WTC11 (cell line): ENCODE measurements around the gene DYNLRB2.

Experiments
- CBFB ChIP-seq: sonication (generic); formaldehyde crosslinking; IDR thresholded peaks from 2 replicates; pipeline ENCODE4 v1.8.1; 2022; ENCODE audit warnings: mild to moderate bottlenecking, low read depth, missing genetic modification reagents
- CREB1 ChIP-seq: sonication (generic); formaldehyde crosslinking; IDR thresholded peaks from 2 replicates; pipeline ENCODE4 v1.8.0; 2023; ENCODE audit warnings: mild to moderate bottlenecking, missing genetic modification reagents
- JUN ChIP-seq: sonication (generic); formaldehyde crosslinking; IDR thresholded peaks from 2 replicates; pipeline ENCODE4 v1.8.0; 2023; ENCODE audit warnings: mild to moderate bottlenecking, missing genetic modification reagents
- OVOL2 ChIP-seq: fragments of 250-450 bp; sonication (Bioruptor Pico); IDR thresholded peaks from 2 replicates; pipeline ENCODE4 v1.9.0; 2021; ENCODE audit warnings: mild to moderate bottlenecking, borderline replicate concordance
- SMAD3 ChIP-seq: sonication (generic); formaldehyde crosslinking; IDR thresholded peaks from 2 replicates; pipeline ENCODE4 v1.8.0; 2022; ENCODE audit warnings: missing genetic modification reagents, mild to moderate bottlenecking, borderline replicate concordance
- SMAD4 ChIP-seq: sonication (generic); formaldehyde crosslinking; IDR thresholded peaks from 2 replicates; pipeline ENCODE4 v1.8.0; 2022; ENCODE audit warnings: mild to moderate bottlenecking, missing genetic modification reagents
- ZNF232 ChIP-seq: sonication (generic); formaldehyde crosslinking; IDR thresholded peaks from 2 replicates; pipeline ENCODE4 v1.8.0; 2022; ENCODE audit warnings: mild to moderate bottlenecking, missing genetic modification reagents
- TF ChIP-seq, protein P1 (sequence below): fragments of 200-600 bp; IDR thresholded peaks from 2 replicates; pipeline ENCODE4 v1.8.0; 2022; ENCODE audit warnings: antibody characterized with exemption
- TF ChIP-seq, protein P2 (sequence below): sonication (generic); formaldehyde crosslinking; IDR thresholded peaks from 2 replicates; pipeline ENCODE4 v1.8.0; 2022; ENCODE audit warnings: mild to moderate bottlenecking, missing genetic modification reagents
- TF ChIP-seq, protein P3 (sequence below): sonication (generic); formaldehyde crosslinking; IDR thresholded peaks from 2 replicates; pipeline ENCODE4 v1.8.1; 2022; ENCODE audit warnings: low read depth, missing genetic modification reagents, borderline replicate concordance
- TF ChIP-seq, protein P4 (sequence below): sonication (generic); formaldehyde crosslinking; IDR thresholded peaks from 2 replicates; pipeline ENCODE4 v1.8.1; 2022; ENCODE audit warnings: mild to moderate bottlenecking, missing genetic modification reagents, moderate library complexity, borderline replicate concordance
- TF ChIP-seq, protein P5 (sequence below): sonication (generic); formaldehyde crosslinking; IDR thresholded peaks from 2 replicates; pipeline ENCODE4 v1.8.0; 2022; ENCODE audit warnings: mild to moderate bottlenecking, missing genetic modification reagents
- TF ChIP-seq, protein P6 (sequence below): fragments of 250-450 bp; sonication (Bioruptor Pico); conservative IDR thresholded peaks from 2 replicates; pipeline ENCODE4 v1.9.0; 2021; ENCODE audit warnings: mild to moderate bottlenecking

DNA sequence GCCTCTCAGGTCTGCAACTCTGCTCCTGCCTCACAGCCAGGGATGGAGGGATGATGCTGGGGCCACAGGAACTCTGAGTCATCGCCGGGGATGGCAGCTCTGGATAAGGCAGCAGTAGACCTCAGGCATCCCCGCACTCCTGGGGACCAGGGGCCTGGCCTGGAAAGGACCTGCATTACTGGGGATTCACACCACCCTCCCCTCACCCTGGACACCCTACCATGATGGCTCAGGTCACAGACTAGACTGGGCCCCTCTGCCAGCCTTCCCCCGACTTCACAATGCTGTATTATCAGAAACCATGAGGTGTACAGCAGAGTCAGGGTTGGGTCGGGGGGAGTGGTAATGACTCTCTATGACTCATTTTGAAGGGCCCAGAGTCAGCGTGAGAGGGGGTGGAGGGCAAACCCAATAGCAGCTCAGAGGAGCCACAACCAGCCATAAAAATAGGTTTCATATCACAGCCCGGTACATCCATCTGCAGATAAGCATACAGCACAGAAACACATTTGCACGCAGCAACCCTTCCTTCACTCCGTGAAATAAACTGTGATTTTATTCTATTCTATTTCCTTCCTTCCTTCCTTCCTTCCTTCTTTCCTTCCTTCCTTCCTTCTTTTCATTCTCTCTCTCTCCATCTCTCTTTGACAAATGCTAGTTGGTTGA is 28.8 kb downstream of the DYNLRB2 start:
- TF ChIP-seq JUN (no peak), CREB1 (no peak), CBFB (no peak), ZNF232 (CRISPR knock-in tag) (no peak), SMAD3 (CRISPR knock-in tag) (no peak), OVOL2 (no peak), SMAD4 (CRISPR knock-in tag) (no peak)
- TF ChIP-seq, protein P1, sequence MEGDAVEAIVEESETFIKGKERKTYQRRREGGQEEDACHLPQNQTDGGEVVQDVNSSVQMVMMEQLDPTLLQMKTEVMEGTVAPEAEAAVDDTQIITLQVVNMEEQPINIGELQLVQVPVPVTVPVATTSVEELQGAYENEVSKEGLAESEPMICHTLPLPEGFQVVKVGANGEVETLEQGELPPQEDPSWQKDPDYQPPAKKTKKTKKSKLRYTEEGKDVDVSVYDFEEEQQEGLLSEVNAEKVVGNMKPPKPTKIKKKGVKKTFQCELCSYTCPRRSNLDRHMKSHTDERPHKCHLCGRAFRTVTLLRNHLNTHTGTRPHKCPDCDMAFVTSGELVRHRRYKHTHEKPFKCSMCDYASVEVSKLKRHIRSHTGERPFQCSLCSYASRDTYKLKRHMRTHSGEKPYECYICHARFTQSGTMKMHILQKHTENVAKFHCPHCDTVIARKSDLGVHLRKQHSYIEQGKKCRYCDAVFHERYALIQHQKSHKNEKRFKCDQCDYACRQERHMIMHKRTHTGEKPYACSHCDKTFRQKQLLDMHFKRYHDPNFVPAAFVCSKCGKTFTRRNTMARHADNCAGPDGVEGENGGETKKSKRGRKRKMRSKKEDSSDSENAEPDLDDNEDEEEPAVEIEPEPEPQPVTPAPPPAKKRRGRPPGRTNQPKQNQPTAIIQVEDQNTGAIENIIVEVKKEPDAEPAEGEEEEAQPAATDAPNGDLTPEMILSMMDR, result no peak
- TF ChIP-seq, protein P2, sequence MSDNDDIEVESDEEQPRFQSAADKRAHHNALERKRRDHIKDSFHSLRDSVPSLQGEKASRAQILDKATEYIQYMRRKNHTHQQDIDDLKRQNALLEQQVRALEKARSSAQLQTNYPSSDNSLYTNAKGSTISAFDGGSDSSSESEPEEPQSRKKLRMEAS (CRISPR knock-in tag), result no peak
- TF ChIP-seq, protein P3, sequence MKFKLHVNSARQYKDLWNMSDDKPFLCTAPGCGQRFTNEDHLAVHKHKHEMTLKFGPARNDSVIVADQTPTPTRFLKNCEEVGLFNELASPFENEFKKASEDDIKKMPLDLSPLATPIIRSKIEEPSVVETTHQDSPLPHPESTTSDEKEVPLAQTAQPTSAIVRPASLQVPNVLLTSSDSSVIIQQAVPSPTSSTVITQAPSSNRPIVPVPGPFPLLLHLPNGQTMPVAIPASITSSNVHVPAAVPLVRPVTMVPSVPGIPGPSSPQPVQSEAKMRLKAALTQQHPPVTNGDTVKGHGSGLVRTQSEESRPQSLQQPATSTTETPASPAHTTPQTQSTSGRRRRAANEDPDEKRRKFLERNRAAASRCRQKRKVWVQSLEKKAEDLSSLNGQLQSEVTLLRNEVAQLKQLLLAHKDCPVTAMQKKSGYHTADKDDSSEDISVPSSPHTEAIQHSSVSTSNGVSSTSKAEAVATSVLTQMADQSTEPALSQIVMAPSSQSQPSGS (CRISPR knock-in tag), result no peak
- TF ChIP-seq, protein P4, sequence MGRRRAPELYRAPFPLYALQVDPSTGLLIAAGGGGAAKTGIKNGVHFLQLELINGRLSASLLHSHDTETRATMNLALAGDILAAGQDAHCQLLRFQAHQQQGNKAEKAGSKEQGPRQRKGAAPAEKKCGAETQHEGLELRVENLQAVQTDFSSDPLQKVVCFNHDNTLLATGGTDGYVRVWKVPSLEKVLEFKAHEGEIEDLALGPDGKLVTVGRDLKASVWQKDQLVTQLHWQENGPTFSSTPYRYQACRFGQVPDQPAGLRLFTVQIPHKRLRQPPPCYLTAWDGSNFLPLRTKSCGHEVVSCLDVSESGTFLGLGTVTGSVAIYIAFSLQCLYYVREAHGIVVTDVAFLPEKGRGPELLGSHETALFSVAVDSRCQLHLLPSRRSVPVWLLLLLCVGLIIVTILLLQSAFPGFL (CRISPR knock-in tag), result no peak
- TF ChIP-seq, protein P5, sequence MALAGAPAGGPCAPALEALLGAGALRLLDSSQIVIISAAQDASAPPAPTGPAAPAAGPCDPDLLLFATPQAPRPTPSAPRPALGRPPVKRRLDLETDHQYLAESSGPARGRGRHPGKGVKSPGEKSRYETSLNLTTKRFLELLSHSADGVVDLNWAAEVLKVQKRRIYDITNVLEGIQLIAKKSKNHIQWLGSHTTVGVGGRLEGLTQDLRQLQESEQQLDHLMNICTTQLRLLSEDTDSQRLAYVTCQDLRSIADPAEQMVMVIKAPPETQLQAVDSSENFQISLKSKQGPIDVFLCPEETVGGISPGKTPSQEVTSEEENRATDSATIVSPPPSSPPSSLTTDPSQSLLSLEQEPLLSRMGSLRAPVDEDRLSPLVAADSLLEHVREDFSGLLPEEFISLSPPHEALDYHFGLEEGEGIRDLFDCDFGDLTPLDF, result no peak
- TF ChIP-seq, protein P6, sequence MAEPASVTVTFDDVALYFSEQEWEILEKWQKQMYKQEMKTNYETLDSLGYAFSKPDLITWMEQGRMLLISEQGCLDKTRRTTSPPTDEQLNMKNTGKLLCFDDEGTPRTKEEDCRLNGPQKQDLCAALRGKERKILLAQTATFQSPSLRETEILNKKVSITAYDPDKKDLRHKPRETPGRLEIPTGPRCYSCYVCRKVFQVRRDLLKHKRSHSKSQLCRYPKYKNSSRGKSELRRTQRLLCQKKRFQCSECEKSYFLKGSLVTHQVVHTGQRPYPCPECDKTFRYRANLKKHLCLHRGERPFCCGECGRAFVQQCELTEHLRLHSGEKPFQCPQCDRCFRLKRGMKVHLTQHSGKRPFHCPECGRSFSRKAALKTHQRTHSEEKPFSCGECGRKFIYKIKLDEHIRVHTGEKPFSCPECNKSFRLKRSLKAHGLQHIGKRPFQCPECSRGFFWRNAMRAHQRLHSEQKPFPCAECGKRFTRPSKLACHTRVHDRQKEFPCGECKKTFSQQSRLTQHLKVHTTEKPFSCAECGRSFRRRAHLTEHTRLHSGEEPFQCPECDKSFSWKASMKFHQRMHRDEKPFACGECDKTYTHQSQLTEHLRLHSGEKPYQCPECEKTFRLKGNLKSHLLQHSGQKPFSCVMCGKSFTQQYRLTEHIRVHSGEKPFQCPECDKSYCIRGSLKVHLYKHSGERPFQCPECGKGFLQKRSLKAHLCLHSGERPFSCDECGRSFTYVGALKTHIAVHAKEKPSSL (CRISPR knock-in tag), result no peak
